KG1 (cell line): ENCODE measurements around the gene GLIS1.

Experiments used
- DNase-seq: peaks from one replicate; lab custom pipeline; 2025; lab: John Stamatoyannopoulos, UW

GLIS1 gene

GRCh38 chr1:53548031-53548491, 190.9 kb downstream of the GLIS1 start:
- DNase-seq = no peak

- DNase-seq = no peak
Observed at GRCh38 chr1:53547231-53547790, 191.7 kb downstream of the GLIS1 start.

GRCh38 chr1:53546409-53547155, 192.4 kb downstream of the GLIS1 start:
- no peak for DNase-seq

GRCh38 chr1:53545663-53546408, 193.1 kb downstream of the GLIS1 start:
- no peak for DNase-seq

GRCh38 chr1:53544728-53545515, 194.0 kb downstream of the GLIS1 start:
- DNase-seq = no peak

- DNase-seq = no peak
Observed at GRCh38 chr1:53543778-53544695, 194.9 kb downstream of the GLIS1 start.

GRCh38 chr1:53543130-53543777, 195.7 kb downstream of the GLIS1 start:
- no peak for DNase-seq

- DNase-seq = no peak
Observed at GRCh38 chr1:53542551-53542950, 196.4 kb downstream of the GLIS1 start.

GRCh38 chr1:53541761-53542550, 197.0 kb downstream of the GLIS1 start:
- DNase-seq = no peak

- no peak for DNase-seq
Observed at GRCh38 chr1:53541263-53541625, 197.7 kb downstream of the GLIS1 start.

- no peak for DNase-seq
Observed at GRCh38 chr1:53540604-53541262, 198.2 kb downstream of the GLIS1 start.

- no peak for DNase-seq
Observed at GRCh38 chr1:53539711-53540603, 199.0 kb downstream of the GLIS1 start.

GRCh38 chr1:53539226-53539625, 199.7 kb downstream of the GLIS1 start:
- no peak for DNase-seq

GRCh38 chr1:53536606-53537005, 202.4 kb downstream of the GLIS1 start:
- DNase-seq = no peak

- DNase-seq = no peak
Observed at GRCh38 chr1:53535846-53536245, 203.1 kb downstream of the GLIS1 start.

- DNase-seq = no peak
Observed at GRCh38 chr1:53535226-53535625, 203.7 kb downstream of the GLIS1 start.

GRCh38 chr1:53532912-53533311, 206.1 kb downstream of the GLIS1 start:
- DNase-seq = no peak

GRCh38 chr1:53532377-53532776, 206.6 kb downstream of the GLIS1 start:
- no peak for DNase-seq
